ENCODE measurements around the gene HEXD. TPM values are rescaled to one million over a fixed set of nuclear protein-coding genes. Genes with fewer than 3 reads are reported as not detected.
A peak's percentile ranks its signal among the peaks of the same experiment; 100 is the strongest.
"Not testable (repeated sequence)": the region's sequence is repeated elsewhere in the genome, so short reads cannot be mapped to it uniquely, and the experiment has no call there.

The HEXD gene
- polyA plus RNA-seq, 4 donors, result 40.8 to 254 (median 128) TPM

DNA sequence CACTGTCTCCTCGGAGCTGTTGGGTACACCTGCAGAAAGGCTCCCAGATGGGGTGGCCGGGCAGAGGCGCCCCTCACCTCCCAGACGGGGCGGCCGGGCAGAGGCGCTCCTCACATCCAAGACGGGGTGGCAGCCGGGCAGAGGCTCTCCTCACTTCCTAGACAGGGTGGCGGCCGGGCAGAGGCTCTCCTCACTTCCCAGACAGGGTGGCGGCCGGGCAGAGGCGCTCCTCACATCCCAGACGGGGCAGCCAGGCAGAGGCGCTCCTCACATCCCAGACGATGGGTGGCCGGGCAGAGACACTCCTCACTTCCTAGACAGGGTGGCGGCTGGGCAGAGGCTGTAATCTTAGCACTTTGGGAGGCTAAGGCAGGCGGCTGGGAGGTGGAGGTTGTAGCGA is 35.6 kb downstream of the HEXD start:
- WGBS, 3 donors, result 94 to 96% (median 95%) methylated on average over 16 to 21 of the region's 21 CpGs
- Histone ChIP-seq H3K4me1 (ENCODE audit: control insufficient read depth in 3 of 3, insufficient read depth in 2 of 3, low read depth in 1 of 3, low read length in 2 of 3) (peaks cover 3 to 18% (median 5%) of the 10 kb centered on the region in 3 donors), H3K9me3 (ENCODE audit: control insufficient read depth in 2 of 2, insufficient read depth in 1 of 2, low read depth in 1 of 2, low read length in 1 of 2) (peaks cover 0 to 22% of the 10 kb centered on the region in 2 donors)
- H3K36me3 ChIP-seq (ENCODE audit: control insufficient read depth in 3 of 3, insufficient read depth in 2 of 3, low read depth in 1 of 3, low read length in 3 of 3); FAIRE-seq; DNase-seq; H3K27me3 ChIP-seq (ENCODE audit: control insufficient read depth in 3 of 3, insufficient read depth in 3 of 3, low read length in 3 of 3); H3K4me3 ChIP-seq (ENCODE audit: low read depth in 1 of 3, low read length in 3 of 3); H3K27ac ChIP-seq (ENCODE audit: low read depth in 1 of 3, low read length in 2 of 3): not testable (repeated sequence)

DNA sequence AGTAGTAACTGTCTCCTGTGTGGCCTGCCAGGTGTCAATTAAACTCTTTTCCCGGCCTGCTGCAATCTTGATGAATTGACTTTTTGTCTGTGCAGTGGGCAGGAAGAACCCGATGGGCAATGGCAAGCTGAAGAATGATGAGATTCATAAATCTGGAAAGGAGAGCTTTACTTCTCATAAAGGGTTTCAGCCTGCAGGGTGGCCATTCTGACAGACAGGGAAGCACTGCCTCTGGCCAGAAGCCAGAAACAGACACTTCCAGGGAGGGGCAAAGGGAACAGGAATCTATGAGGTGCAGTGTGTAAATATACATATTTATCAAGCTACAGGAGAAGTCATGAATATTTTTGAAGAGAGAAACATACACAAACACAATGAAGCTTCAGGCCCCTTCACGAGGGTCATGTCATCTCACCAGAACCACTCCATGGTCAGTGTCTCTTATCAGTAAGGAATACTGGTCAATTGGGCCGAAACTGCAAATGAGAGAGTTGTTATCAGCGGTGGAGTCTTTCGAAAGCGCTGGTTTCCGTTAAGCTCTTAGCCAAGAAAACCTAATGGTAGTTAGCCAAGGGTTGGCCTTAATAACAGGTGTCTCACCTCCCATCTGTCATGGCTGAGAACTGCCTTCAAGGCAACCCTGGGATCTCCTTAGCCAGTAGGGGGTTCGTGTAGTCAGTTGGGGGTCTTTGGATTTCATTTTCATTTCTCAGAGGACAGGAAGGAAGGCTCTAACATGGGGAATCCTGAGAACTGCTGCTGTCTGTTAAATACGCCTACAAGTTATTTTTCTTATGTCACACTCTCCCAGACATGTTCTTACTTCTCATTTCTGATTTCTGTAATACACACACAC is 39.2 kb downstream of the HEXD start:
- H3K27ac ChIP-seq (ENCODE audit: low read depth in 1 of 3, low read length in 2 of 3), result peak overlapping the region; percentile 94 to 99 (median 99)
- H3K9me3 ChIP-seq (ENCODE audit: control insufficient read depth in 2 of 2, insufficient read depth in 1 of 2, low read depth in 1 of 2, low read length in 1 of 2), result peaks cover 0 to 14% of the 10 kb centered on the region in 2 donors
- FAIRE-seq, result no peak
- peak overlapping the region in 1 of 3 donors; percentile 78 for H3K4me3 ChIP-seq (ENCODE audit: low read depth in 1 of 3, low read length in 3 of 3)
- H3K27me3 ChIP-seq (ENCODE audit: control insufficient read depth in 3 of 3, insufficient read depth in 3 of 3, low read length in 3 of 3), result no peaks in the 10 kb centered on the region
- peaks cover 0 to 25% (median 3%) of the 10 kb centered on the region in 3 donors for H3K36me3 ChIP-seq (ENCODE audit: control insufficient read depth in 3 of 3, insufficient read depth in 2 of 3, low read depth in 1 of 3, low read length in 3 of 3)
- peaks cover 3 to 22% (median 5%) of the 10 kb centered on the region in 3 donors for H3K4me1 ChIP-seq (ENCODE audit: control insufficient read depth in 3 of 3, insufficient read depth in 2 of 3, low read depth in 1 of 3, low read length in 2 of 3)
- peak in 1 of 2 donors; percentile 55 for DNase-seq
- WGBS, 3 donors, result 39 to 60% (median 52%) methylated on average over 10 of the region's 10 CpGs

DNA sequence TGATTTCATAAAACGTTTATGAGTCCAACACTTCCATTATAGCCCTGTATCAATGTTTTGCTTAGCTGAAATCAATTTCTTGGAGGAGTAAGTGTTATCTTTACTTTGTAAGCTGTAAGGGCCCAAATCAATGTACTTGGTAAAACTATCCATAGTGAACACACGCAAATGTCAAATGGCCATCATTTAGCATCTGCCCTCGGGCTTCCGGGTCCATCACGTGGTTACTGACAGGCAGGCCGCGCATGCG is 39.7 kb downstream of the HEXD start:
- peaks cover 3 to 30% (median 5%) of the 10 kb centered on the region in 3 donors for H3K36me3 ChIP-seq (ENCODE audit: control insufficient read depth in 3 of 3, insufficient read depth in 2 of 3, low read depth in 1 of 3, low read length in 3 of 3)
- peak overlapping the region; percentile 94 to 99 (median 99) for H3K27ac ChIP-seq (ENCODE audit: low read depth in 1 of 3, low read length in 2 of 3)
- DNase-seq, result peak in 1 of 2 donors; percentile 94
- no peak for FAIRE-seq
- peaks cover 0 to 12% of the 10 kb centered on the region in 2 donors for H3K9me3 ChIP-seq (ENCODE audit: control insufficient read depth in 2 of 2, insufficient read depth in 1 of 2, low read depth in 1 of 2, low read length in 1 of 2)
- H3K27me3 ChIP-seq (ENCODE audit: control insufficient read depth in 3 of 3, insufficient read depth in 3 of 3, low read length in 3 of 3), result no peaks in the 10 kb centered on the region
- H3K4me3 ChIP-seq (ENCODE audit: low read depth in 1 of 3, low read length in 3 of 3), result peak overlapping the region; percentile 20 to 78 (median 77)
- WGBS, 3 donors, result 0 to 1% (median 1%) methylated on average over 8 of the region's 8 CpGs
- peaks cover 3 to 25% (median 5%) of the 10 kb centered on the region in 3 donors for H3K4me1 ChIP-seq (ENCODE audit: control insufficient read depth in 3 of 3, insufficient read depth in 2 of 3, low read depth in 1 of 3, low read length in 2 of 3)

DNA sequence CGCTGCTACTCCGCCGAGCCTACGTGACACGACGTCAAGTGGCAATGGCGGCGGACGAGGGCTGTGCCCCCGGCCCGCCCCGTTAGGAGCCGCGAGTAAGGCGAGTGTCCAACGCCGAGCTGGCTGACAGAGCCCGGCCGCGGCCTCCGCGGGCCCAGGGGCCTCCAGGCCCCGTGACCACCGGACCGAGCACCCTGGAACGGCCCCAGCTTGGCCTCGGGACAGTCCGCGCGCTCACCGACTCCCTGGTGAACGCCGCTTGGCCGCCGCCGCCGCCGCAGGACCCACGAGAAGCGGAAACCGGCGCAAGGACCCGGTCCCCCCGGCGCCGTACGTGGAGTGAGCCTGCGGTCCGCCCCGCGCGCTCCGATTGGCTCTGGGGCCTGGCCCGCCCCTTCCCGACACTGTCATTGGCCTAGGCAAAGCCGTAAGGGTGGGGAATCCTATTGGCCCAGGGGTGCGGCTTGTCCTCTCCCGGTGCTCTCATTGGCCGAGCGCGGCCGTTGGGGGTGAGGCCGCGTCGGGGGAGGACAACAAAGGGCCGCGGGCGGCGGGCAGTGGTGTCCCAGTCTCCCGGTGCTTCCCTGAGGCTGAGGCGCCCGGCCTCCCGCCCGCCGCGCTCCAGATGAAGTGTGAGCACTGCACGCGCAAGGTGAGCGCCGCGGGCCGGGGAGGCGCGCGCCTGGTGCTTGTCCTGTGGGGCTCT is 40.2 kb downstream of the HEXD start, which contains the start of gene NARF:
Gene NARF, plus strand, starts transcription at position 563 of the 706 bp plus-strand sequence. Its CDS starts 63 bp downstream, at position 626.
- peak; percentile 98 to 99 for DNase-seq
- H3K36me3 ChIP-seq (ENCODE audit: control insufficient read depth in 3 of 3, insufficient read depth in 2 of 3, low read depth in 1 of 3, low read length in 3 of 3), result peaks cover 3 to 34% (median 8%) of the 10 kb centered on the region in 3 donors
- no peak for FAIRE-seq
- no peaks in the 10 kb centered on the region for H3K27me3 ChIP-seq (ENCODE audit: control insufficient read depth in 3 of 3, insufficient read depth in 3 of 3, low read length in 3 of 3)
- peaks cover 3 to 25% (median 5%) of the 10 kb centered on the region in 3 donors for H3K4me1 ChIP-seq (ENCODE audit: control insufficient read depth in 3 of 3, insufficient read depth in 2 of 3, low read depth in 1 of 3, low read length in 2 of 3)
- H3K9me3 ChIP-seq (ENCODE audit: control insufficient read depth in 2 of 2, insufficient read depth in 1 of 2, low read depth in 1 of 2, low read length in 1 of 2), result peaks cover 0 to 11% of the 10 kb centered on the region in 2 donors
- peak within 1 kb of the TSS; percentile 72 to 78 (median 77) for H3K4me3 ChIP-seq (ENCODE audit: low read depth in 1 of 3, low read length in 3 of 3)
- 0 to 1% (median 0%) methylated on average over 42 to 85 of the region's 85 CpGs for whole genome bisulfite sequencing, 3 donors
- H3K27ac ChIP-seq (ENCODE audit: low read depth in 1 of 3, low read length in 2 of 3), result peak within 1 kb of the TSS; percentile 94 to 99 (median 99)

DNA sequence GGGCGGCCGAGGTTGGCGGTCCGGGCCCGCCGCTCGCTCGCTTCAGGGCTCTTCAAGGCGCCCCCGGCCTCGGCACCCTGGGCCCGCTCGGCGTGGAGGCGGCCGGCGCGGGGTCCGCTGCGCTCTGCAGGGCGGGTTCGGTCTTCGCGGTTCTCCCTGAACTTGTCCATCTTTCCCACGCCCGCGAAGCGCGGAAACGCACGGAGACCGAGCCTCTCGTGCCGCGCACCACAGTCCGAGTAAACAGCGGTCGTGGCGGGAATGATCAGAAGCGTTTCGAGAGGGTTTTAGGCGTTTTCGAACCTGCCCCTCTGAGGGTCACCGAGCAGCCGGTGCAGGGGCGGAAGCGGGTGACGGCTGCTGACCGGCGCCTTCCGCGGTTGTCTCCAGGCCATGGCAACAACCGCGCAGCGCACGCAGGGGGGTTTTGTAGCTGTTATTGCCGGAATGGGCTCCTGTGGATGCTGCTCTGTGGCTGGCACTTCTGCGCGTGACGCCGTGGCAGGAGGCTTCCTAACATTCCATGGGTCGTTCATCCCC is 40.8 kb downstream of the HEXD start:
- H3K9me3 ChIP-seq (ENCODE audit: control insufficient read depth in 2 of 2, insufficient read depth in 1 of 2, low read depth in 1 of 2, low read length in 1 of 2), result peaks cover 0 to 6% of the 10 kb centered on the region in 2 donors
- H3K36me3 ChIP-seq (ENCODE audit: control insufficient read depth in 3 of 3, insufficient read depth in 2 of 3, low read depth in 1 of 3, low read length in 3 of 3), result peaks cover 4 to 41% (median 8%) of the 10 kb centered on the region in 3 donors
- peak overlapping the region; percentile 70 to 99 (median 94) for H3K27ac ChIP-seq (ENCODE audit: low read depth in 1 of 3, low read length in 2 of 3)
- DNase-seq (peak; percentile 19 to 57), FAIRE-seq (no peak)
- 0 to 1% (median 1%) methylated on average over 41 to 62 of the region's 62 CpGs for WGBS, 3 donors
- H3K27me3 ChIP-seq (ENCODE audit: control insufficient read depth in 3 of 3, insufficient read depth in 3 of 3, low read length in 3 of 3), result no peaks in the 10 kb centered on the region
- H3K4me3 ChIP-seq (ENCODE audit: low read depth in 1 of 3, low read length in 3 of 3), result peak overlapping the region; percentile 72 to 78 (median 77)
- peaks cover 3 to 25% (median 5%) of the 10 kb centered on the region in 3 donors for H3K4me1 ChIP-seq (ENCODE audit: control insufficient read depth in 3 of 3, insufficient read depth in 2 of 3, low read depth in 1 of 3, low read length in 2 of 3)

DNA sequence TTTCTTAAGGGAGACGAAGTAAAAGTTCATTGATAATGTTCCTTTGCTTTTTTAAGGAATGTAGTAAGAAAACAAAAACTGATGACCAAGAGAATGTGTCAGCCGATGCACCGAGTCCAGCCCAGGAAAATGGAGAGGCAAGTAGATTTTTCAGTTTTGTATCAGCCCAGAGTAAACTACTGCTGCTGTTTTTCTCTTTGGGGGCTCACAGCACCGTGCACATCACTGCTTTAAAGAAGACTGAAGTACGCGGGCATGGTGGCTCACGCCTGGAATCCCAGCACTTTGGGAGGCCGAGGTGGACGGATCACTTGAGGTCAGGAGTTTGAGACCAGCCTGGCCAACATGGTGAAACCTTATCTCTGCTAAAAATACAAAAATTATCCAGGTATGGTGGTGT is 41.8 kb downstream of the HEXD start:
- not testable (repeated sequence) for H3K4me3 ChIP-seq (ENCODE audit: low read depth in 1 of 3, low read length in 3 of 3); H3K9me3 ChIP-seq (ENCODE audit: control insufficient read depth in 2 of 2, insufficient read depth in 1 of 2, low read depth in 1 of 2, low read length in 1 of 2); FAIRE-seq; DNase-seq; H3K27ac ChIP-seq (ENCODE audit: low read depth in 1 of 3, low read length in 2 of 3); H3K27me3 ChIP-seq (ENCODE audit: control insufficient read depth in 3 of 3, insufficient read depth in 3 of 3, low read length in 3 of 3)
- H3K36me3 ChIP-seq (ENCODE audit: control insufficient read depth in 3 of 3, insufficient read depth in 2 of 3, low read depth in 1 of 3, low read length in 3 of 3), result peaks cover 10 to 50% (median 14%) of the 10 kb centered on the region in 3 donors
- 93 to 97% (median 96%) methylated on average over 9 of the region's 9 CpGs for WGBS, 3 donors
- H3K4me1 ChIP-seq (ENCODE audit: control insufficient read depth in 3 of 3, insufficient read depth in 2 of 3, low read depth in 1 of 3, low read length in 2 of 3), result peaks cover 3 to 25% (median 5%) of the 10 kb centered on the region in 3 donors

DNA sequence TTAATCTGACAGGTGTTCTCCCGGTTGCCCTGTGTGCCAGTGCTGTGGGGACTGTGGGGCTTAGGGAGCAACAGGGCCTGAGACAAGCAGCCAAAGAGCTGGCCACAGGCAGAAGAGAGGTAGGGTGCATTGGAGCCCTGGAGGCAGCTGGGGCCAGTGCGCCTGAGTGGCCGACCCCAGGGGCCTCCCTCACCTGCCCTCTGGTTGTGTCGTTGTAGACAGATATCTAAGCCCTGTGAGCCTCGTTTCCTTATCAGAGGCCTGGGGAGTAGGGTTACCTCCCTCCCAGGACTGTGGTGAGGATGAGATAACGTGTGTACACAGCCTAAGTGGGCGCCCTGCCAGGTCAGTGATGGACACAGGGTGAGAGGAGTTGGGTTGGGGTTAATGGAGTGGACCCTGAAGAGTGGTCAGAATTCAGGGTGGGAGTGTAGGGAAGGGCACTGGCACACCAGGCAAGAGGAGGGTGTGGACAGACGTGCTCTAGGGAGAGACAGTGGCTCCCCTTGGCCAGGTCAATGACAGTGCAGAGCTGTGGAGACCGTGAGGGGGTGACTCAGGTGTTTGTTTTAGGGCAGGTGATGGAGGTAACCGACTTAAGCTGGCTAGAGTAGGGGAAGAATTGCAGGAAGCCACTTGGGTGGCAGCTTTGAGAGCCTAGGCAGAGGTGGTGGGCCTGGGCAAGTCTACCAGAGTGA is 43.8 kb downstream of the HEXD start:
- Histone ChIP-seq H3K27me3 (ENCODE audit: control insufficient read depth in 3 of 3, insufficient read depth in 3 of 3, low read length in 3 of 3) (no peaks in the 10 kb centered on the region), H3K36me3 (ENCODE audit: control insufficient read depth in 3 of 3, insufficient read depth in 2 of 3, low read depth in 1 of 3, low read length in 3 of 3) (peaks cover 11 to 69% (median 15%) of the 10 kb centered on the region in 3 donors), H3K4me1 (ENCODE audit: control insufficient read depth in 3 of 3, insufficient read depth in 2 of 3, low read depth in 1 of 3, low read length in 2 of 3) (peaks cover 3 to 24% (median 5%) of the 10 kb centered on the region in 3 donors), H3K9me3 (ENCODE audit: control insufficient read depth in 2 of 2, insufficient read depth in 1 of 2, low read depth in 1 of 2, low read length in 1 of 2) (no peaks in the 10 kb centered on the region), H3K4me3 (ENCODE audit: low read depth in 1 of 3, low read length in 3 of 3) (no peak overlapping the region), H3K27ac (ENCODE audit: low read depth in 1 of 3, low read length in 2 of 3) (peak overlapping the region in 1 of 3 donors; percentile 4)
- FAIRE-seq (no peak), DNase-seq (peak in 1 of 2 donors; percentile 43)
- 45 to 67% (median 47%) methylated on average over 10 of the region's 10 CpGs for WGBS, 3 donors

Data from small intestine (tissue), 7 donors.